HepG2 (cell line): Measurements from ENCODE around the gene RPS25. TPM values are rescaled to one million over a fixed set of nuclear protein-coding genes. Genes with fewer than 3 reads are reported as not detected.

ENCODE experiments used
- FOXA3 ChIP-seq: IDR thresholded peaks from 2 replicates; pipeline ENCODE4 v1.6.1; 2016; ENCODE audit warnings: missing genetic modification reagents, missing compliant biosample characterization
- FOXJ3 ChIP-seq: sonication (generic); formaldehyde crosslinking; IDR thresholded peaks from 2 replicates; pipeline ENCODE4 v1.4.0; 2020; ENCODE audit warnings: missing genetic modification reagents, mild to moderate bottlenecking, borderline replicate concordance
- HMGA1 ChIP-seq: sonication (generic); formaldehyde crosslinking; conservative IDR thresholded peaks from 2 replicates; pipeline ENCODE4 v1.4.0; 2020; ENCODE audit warnings: missing genetic modification reagents
- KLF16 ChIP-seq, 2 experiments: sonication (generic) in 1 of 2; formaldehyde crosslinking in 1 of 2; IDR thresholded peaks; 2 replicates each; pipeline versions ENCODE4 v1.6.1 to v1.8.0; 2016 to 2023; ENCODE audit warnings: missing genetic modification reagents in 2 of 2, missing compliant biosample characterization in 1 of 2
- NFE2L1 ChIP-seq: sonication (generic); formaldehyde crosslinking; IDR thresholded peaks from 2 replicates; pipeline ENCODE4 v1.4.0; 2020; ENCODE audit warnings: missing genetic modification reagents, mild to moderate bottlenecking, borderline replicate concordance
- PAF1 ChIP-seq: IDR thresholded peaks from 2 replicates; pipeline ENCODE4 v1.6.1; 2016; ENCODE audit warnings: missing genetic modification reagents, missing compliant biosample characterization
- REXO4 ChIP-seq: sonication (generic); formaldehyde crosslinking; IDR thresholded peaks from 2 replicates; pipeline ENCODE4 v1.8.0; 2022; ENCODE audit warnings: missing genetic modification reagents, mild to moderate bottlenecking, borderline replicate concordance
- SIX1 ChIP-seq: sonication (generic); formaldehyde crosslinking; IDR thresholded peaks from 2 replicates; pipeline ENCODE4 v1.4.0; 2020; ENCODE audit warnings: missing genetic modification reagents, borderline replicate concordance
- SP1 ChIP-seq, 2 experiments: fragments of 450-650 bp in 1 of 2; sonication (generic) in 1 of 2; formaldehyde crosslinking in 1 of 2; IDR thresholded peaks; 2 replicates each; pipeline versions ENCODE4 v1.4.0 to v1.6.1; 2016 to 2020; ENCODE audit warnings: missing genetic modification reagents in 1 of 2
- ZBTB1 ChIP-seq: sonication (generic); formaldehyde crosslinking; IDR thresholded peaks from 2 replicates; pipeline ENCODE4 v1.4.0; 2020; ENCODE audit warnings: missing genetic modification reagents, borderline replicate concordance
- ZNF10 ChIP-seq: sonication (generic); formaldehyde crosslinking; IDR thresholded peaks from 2 replicates; pipeline ENCODE4 v1.4.0; 2020; ENCODE audit warnings: mild to moderate bottlenecking, low read depth, missing genetic modification reagents, borderline replicate concordance
- ZNF17 ChIP-seq: sonication (generic); formaldehyde crosslinking; IDR thresholded peaks from 2 replicates; pipeline ENCODE4 v1.5.0; 2020; ENCODE audit warnings: mild to moderate bottlenecking, missing genetic modification reagents
- ZNF207 ChIP-seq: fragments of 450-650 bp; IDR thresholded peaks from 2 replicates; pipeline ENCODE4 v1.6.1; 2016; ENCODE audit warnings: antibody characterized with exemption, borderline replicate concordance
- ZNF350 ChIP-seq: sonication (generic); formaldehyde crosslinking; IDR thresholded peaks from 2 replicates; pipeline ENCODE4 v1.4.0; 2020; ENCODE audit warnings: mild to moderate bottlenecking, low read depth, missing genetic modification reagents, borderline replicate concordance
- ZNF672 ChIP-seq: sonication (generic); formaldehyde crosslinking; IDR thresholded peaks from 2 replicates; pipeline ENCODE4 v1.8.1; 2022; ENCODE audit warnings: missing genetic modification reagents
- polyA plus RNA-seq, 8 experiments: library from polyadenylated mRNA; depleted of rRNA in 3 of 8; stranded (reverse) in 7 of 8; unstranded in 1 of 8; fragments of >200 nt; fragmentation: Illumina TruSeq in 4 of 8; extraction: Trizol in 4 of 8; gene quantifications; 2 replicates each; pipeline versions ENCODE4 v1.2.1 to v1.2.3, GENCODE V29; 2011 to 2016; ENCODE audit warnings: low read depth in 4 of 8, missing spikeins in 1 of 8, mixed read lengths in 1 of 8; ENCODE audit not compliant: insufficient read depth in 1 of 8
- total RNA-seq, 5 experiments: library from RNA; depleted of rRNA; stranded (reverse); fragments of >200 nt; fragmentation: Illumina TruSeq; extraction: Trizol; gene quantifications; 2 replicates each; pipeline ENCODE4 v1.2.3, GENCODE V29; 2016; ENCODE audit warnings: low read depth in 1 of 5
- TF ChIP-seq, protein P1 (sequence below): sonication (generic); formaldehyde crosslinking; IDR thresholded peaks from 2 replicates; pipeline ENCODE4 v1.5.1; 2020; ENCODE audit warnings: mild to moderate bottlenecking, missing genetic modification reagents, moderate library complexity
- TF ChIP-seq, protein P2 (sequence below): sonication (generic); formaldehyde crosslinking; IDR thresholded peaks from 2 replicates; pipeline ENCODE4 v1.5.0; 2020; ENCODE audit warnings: mild to moderate bottlenecking, missing genetic modification reagents, borderline replicate concordance

Gene RPS25
- total and polyA plus RNA-seq, 2 of the 13 experiments (the other 11 are each of a cell fraction or from before 2014, with no cell fraction given), result 839 to 1,415 TPM

DNA sequence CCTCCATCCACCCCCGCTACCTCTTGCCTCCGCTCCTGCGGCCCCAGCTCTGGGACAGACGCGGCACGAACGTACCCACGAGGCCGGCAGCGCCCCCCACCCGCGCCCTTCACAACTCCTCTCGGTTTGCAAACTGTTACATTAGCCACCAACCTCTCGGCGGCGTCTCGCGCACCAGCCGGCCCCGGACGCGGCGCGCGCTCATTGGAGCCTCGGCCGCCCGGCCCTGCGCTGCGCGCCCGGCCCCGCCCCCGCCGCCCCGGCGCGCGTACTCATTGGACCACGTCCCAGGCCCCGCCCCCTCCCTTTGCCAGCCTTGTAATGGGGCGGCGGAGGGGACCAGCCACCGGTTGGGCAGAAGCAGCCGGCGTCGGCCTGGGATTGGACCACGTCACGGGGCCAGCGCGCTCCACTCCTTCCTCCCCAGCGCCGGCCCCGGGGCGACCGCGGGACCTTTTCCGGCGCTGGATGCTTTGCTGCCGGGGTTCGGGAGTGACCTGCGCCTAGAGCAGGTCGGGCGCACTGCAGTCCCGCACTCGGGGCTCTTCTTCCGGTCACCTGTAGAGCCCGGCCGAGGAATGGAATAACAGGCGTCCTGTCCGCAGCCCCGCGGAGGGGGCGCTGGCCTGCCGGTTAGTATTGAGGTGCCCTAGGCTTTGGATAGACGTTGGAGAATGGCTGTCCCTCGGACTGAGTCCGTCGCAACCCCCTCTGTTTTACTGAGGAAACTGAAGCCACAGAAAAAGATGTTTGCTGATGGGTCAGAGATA is 39.0 kb upstream of the RPS25 start, which contains the start of gene HYOU1 (continued):
- TF ChIP-seq SIX1 (CRISPR knock-in tag), result 0 out of 2 replicates have a peak, but pooled peaks have one; percentile 9
- no peak for TF ChIP-seq SP1 (IDR thresholded peaks at IDR 0.05)
- peak; percentile 60; the same call in 1 of the 2 replicates for TF ChIP-seq SP1 (CRISPR knock-in tag; IDR thresholded peaks at IDR 0.05)
- TF ChIP-seq FOXA3 (CRISPR knock-in tag), result peak; percentile 16; the same call in 1 of the 2 replicates
- TF ChIP-seq, protein P1, sequence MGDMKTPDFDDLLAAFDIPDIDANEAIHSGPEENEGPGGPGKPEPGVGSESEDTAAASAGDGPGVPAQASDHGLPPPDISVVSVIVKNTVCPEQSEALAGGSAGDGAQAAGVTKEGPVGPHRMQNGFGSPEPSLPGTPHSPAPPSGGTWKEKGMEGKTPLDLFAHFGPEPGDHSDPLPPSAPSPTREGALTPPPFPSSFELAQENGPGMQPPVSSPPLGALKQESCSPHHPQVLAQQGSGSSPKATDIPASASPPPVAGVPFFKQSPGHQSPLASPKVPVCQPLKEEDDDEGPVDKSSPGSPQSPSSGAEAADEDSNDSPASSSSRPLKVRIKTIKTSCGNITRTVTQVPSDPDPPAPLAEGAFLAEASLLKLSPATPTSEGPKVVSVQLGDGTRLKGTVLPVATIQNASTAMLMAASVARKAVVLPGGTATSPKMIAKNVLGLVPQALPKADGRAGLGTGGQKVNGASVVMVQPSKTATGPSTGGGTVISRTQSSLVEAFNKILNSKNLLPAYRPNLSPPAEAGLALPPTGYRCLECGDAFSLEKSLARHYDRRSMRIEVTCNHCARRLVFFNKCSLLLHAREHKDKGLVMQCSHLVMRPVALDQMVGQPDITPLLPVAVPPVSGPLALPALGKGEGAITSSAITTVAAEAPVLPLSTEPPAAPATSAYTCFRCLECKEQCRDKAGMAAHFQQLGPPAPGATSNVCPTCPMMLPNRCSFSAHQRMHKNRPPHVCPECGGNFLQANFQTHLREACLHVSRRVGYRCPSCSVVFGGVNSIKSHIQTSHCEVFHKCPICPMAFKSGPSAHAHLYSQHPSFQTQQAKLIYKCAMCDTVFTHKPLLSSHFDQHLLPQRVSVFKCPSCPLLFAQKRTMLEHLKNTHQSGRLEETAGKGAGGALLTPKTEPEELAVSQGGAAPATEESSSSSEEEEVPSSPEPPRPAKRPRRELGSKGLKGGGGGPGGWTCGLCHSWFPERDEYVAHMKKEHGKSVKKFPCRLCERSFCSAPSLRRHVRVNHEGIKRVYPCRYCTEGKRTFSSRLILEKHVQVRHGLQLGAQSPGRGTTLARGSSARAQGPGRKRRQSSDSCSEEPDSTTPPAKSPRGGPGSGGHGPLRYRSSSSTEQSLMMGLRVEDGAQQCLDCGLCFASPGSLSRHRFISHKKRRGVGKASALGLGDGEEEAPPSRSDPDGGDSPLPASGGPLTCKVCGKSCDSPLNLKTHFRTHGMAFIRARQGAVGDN (CRISPR knock-in tag), result peak; percentile 78
- TF ChIP-seq ZNF350, result 0 out of 2 replicates have a peak, but pooled peaks have one; percentile 43
- no peak for TF ChIP-seq PAF1 (CRISPR knock-in tag)
- TF ChIP-seq REXO4, result no peak
- TF ChIP-seq NFE2L1 (CRISPR knock-in tag), result no peak
- TF ChIP-seq HMGA1 (CRISPR knock-in tag), result no peak
- TF ChIP-seq FOXJ3, result no peak
- TF ChIP-seq ZNF672 (CRISPR knock-in tag), result no peak
- no peak for TF ChIP-seq ZNF17 (CRISPR knock-in tag)
- no peak for TF ChIP-seq ZNF10
- no peak for TF ChIP-seq ZBTB1 (CRISPR knock-in tag)
- no peak for TF ChIP-seq ZNF207
- TF ChIP-seq, protein P2, sequence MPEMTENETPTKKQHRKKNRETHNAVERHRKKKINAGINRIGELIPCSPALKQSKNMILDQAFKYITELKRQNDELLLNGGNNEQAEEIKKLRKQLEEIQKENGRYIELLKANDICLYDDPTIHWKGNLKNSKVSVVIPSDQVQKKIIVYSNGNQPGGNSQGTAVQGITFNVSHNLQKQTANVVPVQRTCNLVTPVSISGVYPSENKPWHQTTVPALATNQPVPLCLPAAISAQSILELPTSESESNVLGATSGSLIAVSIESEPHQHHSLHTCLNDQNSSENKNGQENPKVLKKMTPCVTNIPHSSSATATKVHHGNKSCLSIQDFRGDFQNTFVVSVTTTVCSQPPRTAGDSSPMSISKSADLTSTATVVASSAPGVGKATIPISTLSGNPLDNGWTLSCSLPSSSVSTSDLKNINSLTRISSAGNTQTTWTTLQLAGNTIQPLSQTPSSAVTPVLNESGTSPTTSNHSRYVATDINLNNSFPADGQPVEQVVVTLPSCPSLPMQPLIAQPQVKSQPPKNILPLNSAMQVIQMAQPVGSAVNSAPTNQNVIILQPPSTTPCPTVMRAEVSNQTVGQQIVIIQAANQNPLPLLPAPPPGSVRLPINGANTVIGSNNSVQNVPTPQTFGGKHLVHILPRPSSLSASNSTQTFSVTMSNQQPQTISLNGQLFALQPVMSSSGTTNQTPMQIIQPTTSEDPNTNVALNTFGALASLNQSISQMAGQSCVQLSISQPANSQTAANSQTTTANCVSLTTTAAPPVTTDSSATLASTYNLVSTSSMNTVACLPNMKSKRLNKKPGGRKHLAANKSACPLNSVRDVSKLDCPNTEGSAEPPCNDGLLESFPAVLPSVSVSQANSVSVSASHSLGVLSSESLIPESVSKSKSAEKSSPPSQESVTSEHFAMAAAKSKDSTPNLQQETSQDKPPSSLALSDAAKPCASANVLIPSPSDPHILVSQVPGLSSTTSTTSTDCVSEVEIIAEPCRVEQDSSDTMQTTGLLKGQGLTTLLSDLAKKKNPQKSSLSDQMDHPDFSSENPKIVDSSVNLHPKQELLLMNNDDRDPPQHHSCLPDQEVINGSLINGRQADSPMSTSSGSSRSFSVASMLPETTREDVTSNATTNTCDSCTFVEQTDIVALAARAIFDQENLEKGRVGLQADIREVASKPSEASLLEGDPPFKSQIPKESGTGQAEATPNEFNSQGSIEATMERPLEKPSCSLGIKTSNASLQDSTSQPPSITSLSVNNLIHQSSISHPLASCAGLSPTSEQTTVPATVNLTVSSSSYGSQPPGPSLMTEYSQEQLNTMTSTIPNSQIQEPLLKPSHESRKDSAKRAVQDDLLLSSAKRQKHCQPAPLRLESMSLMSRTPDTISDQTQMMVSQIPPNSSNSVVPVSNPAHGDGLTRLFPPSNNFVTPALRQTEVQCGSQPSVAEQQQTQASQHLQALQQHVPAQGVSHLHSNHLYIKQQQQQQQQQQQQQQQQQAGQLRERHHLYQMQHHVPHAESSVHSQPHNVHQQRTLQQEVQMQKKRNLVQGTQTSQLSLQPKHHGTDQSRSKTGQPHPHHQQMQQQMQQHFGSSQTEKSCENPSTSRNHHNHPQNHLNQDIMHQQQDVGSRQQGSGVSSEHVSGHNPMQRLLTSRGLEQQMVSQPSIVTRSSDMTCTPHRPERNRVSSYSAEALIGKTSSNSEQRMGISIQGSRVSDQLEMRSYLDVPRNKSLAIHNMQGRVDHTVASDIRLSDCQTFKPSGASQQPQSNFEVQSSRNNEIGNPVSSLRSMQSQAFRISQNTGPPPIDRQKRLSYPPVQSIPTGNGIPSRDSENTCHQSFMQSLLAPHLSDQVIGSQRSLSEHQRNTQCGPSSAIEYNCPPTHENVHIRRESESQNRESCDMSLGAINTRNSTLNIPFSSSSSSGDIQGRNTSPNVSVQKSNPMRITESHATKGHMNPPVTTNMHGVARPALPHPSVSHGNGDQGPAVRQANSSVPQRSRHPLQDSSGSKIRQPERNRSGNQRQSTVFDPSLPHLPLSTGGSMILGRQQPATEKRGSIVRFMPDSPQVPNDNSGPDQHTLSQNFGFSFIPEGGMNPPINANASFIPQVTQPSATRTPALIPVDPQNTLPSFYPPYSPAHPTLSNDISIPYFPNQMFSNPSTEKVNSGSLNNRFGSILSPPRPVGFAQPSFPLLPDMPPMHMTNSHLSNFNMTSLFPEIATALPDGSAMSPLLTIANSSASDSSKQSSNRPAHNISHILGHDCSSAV (CRISPR knock-in tag), result no peak
- TF ChIP-seq KLF16 (CRISPR knock-in tag; IDR thresholded peaks at IDR 0.05), result no peak; a peak in 1 of 4 replicates
